ACC112 (cell line): ENCODE measurements around the gene TNFSF9.
"Not testable (repeated sequence)": the region's sequence is repeated elsewhere in the genome, so short reads cannot be mapped to it uniquely, and the experiment has no call there.

ENCODE experiments used
- H2AFZ ChIP-seq: fragments of 200-600 bp; sonication (generic); one replicate; pipeline ENCODE4 v1.6.0; 2017; ENCODE audit warnings: antibody characterized with exemption, low read length; ENCODE audit not compliant: unreplicated experiment
- H3K27ac ChIP-seq: fragments of 200-600 bp; sonication (generic); 2 replicates; pipeline ENCODE4 v1.5.1; 2014; ENCODE audit warnings: low read depth, mild to moderate bottlenecking, antibody characterized with exemption, low read length, moderate library complexity
- H3K27me3 ChIP-seq: fragments of 200-600 bp; sonication (generic); 2 replicates; pipeline ENCODE4 v1.6.1; 2014; ENCODE audit warnings: mild to moderate bottlenecking, antibody characterized with exemption, low read length, moderate library complexity, mixed read lengths; ENCODE audit not compliant: insufficient read depth
- H3K36me3 ChIP-seq: fragments of 200-600 bp; sonication (generic); 2 replicates; pipeline ENCODE4 v1.6.1; 2016; ENCODE audit warnings: mild to moderate bottlenecking, antibody characterized with exemption, low read length, moderate library complexity, mixed read lengths; ENCODE audit not compliant: insufficient read depth
- H3K4me1 ChIP-seq: fragments of 200-600 bp; sonication (generic); one replicate; pipeline ENCODE4 v1.6.1; 2016; ENCODE audit warnings: low read length, mixed read lengths; ENCODE audit not compliant: insufficient read depth, unreplicated experiment, control insufficient read depth
- H3K4me3 ChIP-seq: fragments of 200-600 bp; sonication (generic); 2 replicates; pipeline ENCODE4 v1.5.1; 2014; ENCODE audit warnings: mild to moderate bottlenecking, low read depth, low read length
- H3K79me2 ChIP-seq: fragments of 200-600 bp; sonication (generic); one replicate; pipeline ENCODE4 v1.6.0; 2016; ENCODE audit warnings: low read length; ENCODE audit not compliant: control insufficient read depth, unreplicated experiment, insufficient read depth

TNFSF9 gene

GRCh38 chr19:6577476-6578125, 46.8 kb downstream of the TNFSF9 start:
- Histone ChIP-seq H2AFZ (no peak overlapping the region), H3K36me3 (no peaks in the 10 kb centered on the region), H3K4me1 (peaks cover 5% of the 10 kb centered on the region), H3K79me2 (no peaks in the 10 kb centered on the region), H3K27ac (no peak overlapping the region), H3K4me3 (no peak overlapping the region), H3K27me3 (peaks cover 7% of the 10 kb centered on the region; the same call in 1 of the 2 replicates)

GRCh38 chr19:6579450-6580178, 48.8 kb downstream of the TNFSF9 start:
- Histone ChIP-seq H3K36me3 (no peaks in the 10 kb centered on the region), H3K27ac (no peak overlapping the region), H3K4me1 (peaks cover 5% of the 10 kb centered on the region), H3K79me2 (no peaks in the 10 kb centered on the region), H3K4me3 (no peak overlapping the region), H3K27me3 (no peaks in the 10 kb centered on the region), H2AFZ (no peak overlapping the region)

- Histone ChIP-seq H3K4me3 (no peak overlapping the region), H3K27ac (no peak overlapping the region), H3K27me3 (no peaks in the 10 kb centered on the region), H3K36me3 (no peaks in the 10 kb centered on the region), H3K79me2 (no peaks in the 10 kb centered on the region), H3K4me1 (peaks cover 5% of the 10 kb centered on the region), H2AFZ (no peak overlapping the region)
Observed at GRCh38 chr19:6580313-6580712, 49.5 kb downstream of the TNFSF9 start.

- H3K79me2 ChIP-seq, H3K27ac ChIP-seq, H2AFZ ChIP-seq, H3K36me3 ChIP-seq, H3K4me3 ChIP-seq, H3K4me1 ChIP-seq, H3K27me3 ChIP-seq: not testable (repeated sequence)
Observed at GRCh38 chr19:6582515-6583484, 52.0 kb downstream of the TNFSF9 start.
